H9 (cell line): ENCODE results near the gene MAML3. TPM values are rescaled to one million over a fixed set of nuclear protein-coding genes. Genes with fewer than 3 reads are reported as not detected.

Experiments
- DNase-seq: peaks from one replicate; pipeline ENCODE4 v3.0.0-alpha.2; 2017
- H2AFZ ChIP-seq: one replicate; pipeline ENCODE4 v1.6.1; 2013; ENCODE audit warnings: mild to moderate bottlenecking, low read length, control low read depth, moderate library complexity
- H2AK5ac ChIP-seq: 2 replicates; pipeline ENCODE4 v1.6.1; 2013; ENCODE audit warnings: low read length, control low read depth, mixed read lengths; ENCODE audit not compliant: insufficient read length
- H2BK120ac ChIP-seq: one replicate; pipeline ENCODE4 v1.6.1; 2013; ENCODE audit warnings: low read depth, mild to moderate bottlenecking, low read length, control low read depth, inconsistent platforms; ENCODE audit not compliant: poor library complexity, severe bottlenecking
- H2BK12ac ChIP-seq: 2 replicates; pipeline ENCODE4 v1.6.1; 2013; ENCODE audit warnings: low read length, control low read depth, mixed read lengths, low read depth; ENCODE audit not compliant: insufficient read length
- H2BK15ac ChIP-seq: 2 replicates; pipeline ENCODE4 v1.6.1; 2013; ENCODE audit warnings: low read depth, low read length, control low read depth
- H2BK20ac ChIP-seq: one replicate; pipeline ENCODE4 v1.6.1; 2013; ENCODE audit warnings: low read depth, mild to moderate bottlenecking, low read length, control low read depth, inconsistent platforms; ENCODE audit not compliant: poor library complexity, severe bottlenecking
- H2BK5ac ChIP-seq: 2 replicates; pipeline ENCODE4 v1.6.1; 2013; ENCODE audit warnings: low read length, control low read depth, mixed read lengths; ENCODE audit not compliant: insufficient read length
- H3K14ac ChIP-seq: 2 replicates; pipeline ENCODE4 v1.6.1; 2013; ENCODE audit warnings: low read length, control low read depth; ENCODE audit not compliant: insufficient read depth
- H3K18ac ChIP-seq: 2 replicates; pipeline ENCODE4 v1.6.1; 2013; ENCODE audit warnings: low read depth, mild to moderate bottlenecking, mixed read lengths, low read length, control low read depth; ENCODE audit not compliant: insufficient read length
- H3K23ac ChIP-seq: 2 replicates; pipeline ENCODE4 v1.6.1; 2013; ENCODE audit warnings: low read length, control low read depth, mixed read lengths, low read depth; ENCODE audit not compliant: insufficient read length
- H3K23me2 ChIP-seq: 2 replicates; pipeline ENCODE4 v1.6.1; 2013; ENCODE audit warnings: low read depth, mild to moderate bottlenecking, mixed read lengths, low read length, control low read depth; ENCODE audit not compliant: insufficient read length, poor library complexity, severe bottlenecking
- H3K27ac ChIP-seq: 2 replicates; pipeline ENCODE4 v1.5.1; 2013; ENCODE audit warnings: low read length, control low read depth, mixed read lengths, low read depth; ENCODE audit not compliant: insufficient read length
- H3K27me3 ChIP-seq: 2 replicates; pipeline ENCODE4 v1.6.1; 2013; ENCODE audit warnings: low read length, control low read depth, inconsistent platforms; ENCODE audit not compliant: insufficient read depth
- H3K4ac ChIP-seq: 2 replicates; pipeline ENCODE4 v1.6.1; 2013; ENCODE audit warnings: low read depth, mild to moderate bottlenecking, control low read depth, inconsistent platforms, low read length, moderate library complexity
- H3K4me1 ChIP-seq: 2 replicates; pipeline ENCODE4 v1.6.1; 2013; ENCODE audit warnings: low read length, control low read depth, inconsistent platforms; ENCODE audit not compliant: insufficient read depth
- H3K4me2 ChIP-seq: 2 replicates; pipeline ENCODE4 v1.6.1; 2013; ENCODE audit warnings: low read length, control low read depth, mixed read lengths; ENCODE audit not compliant: insufficient read length, insufficient read depth
- H3K56ac ChIP-seq: 2 replicates; pipeline ENCODE4 v1.6.1; 2013; ENCODE audit warnings: low read depth, mild to moderate bottlenecking, mixed read lengths, low read length, control low read depth; ENCODE audit not compliant: insufficient read length
- H3K79me1 ChIP-seq: 2 replicates; pipeline ENCODE4 v1.6.1; 2013; ENCODE audit warnings: low read depth, mild to moderate bottlenecking, moderate library complexity, low read length, control low read depth, inconsistent platforms; ENCODE audit not compliant: insufficient read depth, poor library complexity, severe bottlenecking
- H3K79me2 ChIP-seq: 2 replicates; pipeline ENCODE4 v1.6.1; 2013; ENCODE audit warnings: low read length, control low read depth, inconsistent platforms; ENCODE audit not compliant: insufficient read depth
- H3K9ac ChIP-seq: 2 replicates; pipeline ENCODE4 v1.6.1; 2013; ENCODE audit warnings: low read length, control low read depth, mixed read lengths; ENCODE audit not compliant: insufficient read length; ENCODE audit errors: extremely low read depth
- H3K9me3 ChIP-seq: one replicate; pipeline ENCODE4 v1.6.1; 2013; ENCODE audit warnings: low read depth, low read length, inconsistent platforms; ENCODE audit not compliant: control insufficient read depth
- H3T11ph ChIP-seq: one replicate; pipeline ENCODE4 v1.6.1; 2013; ENCODE audit warnings: mild to moderate bottlenecking, low read length, control low read depth, inconsistent platforms
- H4K20me1 ChIP-seq: one replicate; pipeline ENCODE4 v1.6.1; 2013; ENCODE audit not compliant: control insufficient read depth, insufficient read length, insufficient read depth
- H4K5ac ChIP-seq: 2 replicates; pipeline ENCODE4 v1.6.1; 2013; ENCODE audit warnings: low read depth, mild to moderate bottlenecking, mixed read lengths, low read length, control low read depth; ENCODE audit not compliant: insufficient read length
- H4K8ac ChIP-seq: replicated peaks from 2 replicates; pipeline ENCODE4 v1.6.1; 2013; ENCODE audit warnings: low read length, control low read depth, mixed read lengths, low read depth; ENCODE audit not compliant: insufficient read length
- H4K91ac ChIP-seq: 2 replicates; pipeline ENCODE4 v1.6.1; 2013; ENCODE audit warnings: low read depth, mild to moderate bottlenecking, moderate library complexity, mixed read lengths, low read length, control low read depth; ENCODE audit not compliant: insufficient read length
- H3K27ac Mint-ChIP-seq, 3 experiments: 2 replicates in 2 of 3; 3 replicates in 1 of 3; pipeline ENCODE4 v1.8.0; 2020 to 2021; ENCODE audit warnings: mixed read lengths in 3 of 3, mild to moderate bottlenecking in 1 of 3, moderate library complexity in 1 of 3
- H3K27me3 Mint-ChIP-seq: 2 replicates; pipeline ENCODE4 v1.8.0; 2021; ENCODE audit warnings: low read depth, mild to moderate bottlenecking, moderate library complexity, mixed read lengths
- H3K36me3 Mint-ChIP-seq, 3 experiments: 2 replicates in 2 of 3; 3 replicates in 1 of 3; pipeline ENCODE4 v1.8.0; 2020 to 2021; ENCODE audit warnings: low read depth in 3 of 3, mixed read lengths in 3 of 3; ENCODE audit not compliant: insufficient read depth in 1 of 3
- H3K4me1 Mint-ChIP-seq, 2 experiments: 2 replicates each; pipeline ENCODE4 v1.8.0; 2020; ENCODE audit warnings: mixed read lengths in 2 of 2
- H3K4me3 Mint-ChIP-seq, 2 experiments: 2 replicates in 1 of 2; 3 replicates in 1 of 2; pipeline ENCODE4 v1.8.0; 2020 to 2021; ENCODE audit warnings: mild to moderate bottlenecking in 2 of 2, mixed read lengths in 2 of 2, moderate library complexity in 1 of 2
- H3K9me3 Mint-ChIP-seq, 2 experiments: 2 replicates in 1 of 2; 3 replicates in 1 of 2; pipeline ENCODE4 v1.8.0; 2020; ENCODE audit warnings: mild to moderate bottlenecking in 2 of 2, mixed read lengths in 2 of 2, moderate library complexity in 1 of 2
- WGBS: extraction: QIAGEN DNeasy Blood & Tissue Kit; methylation state at CpG from one replicate; pipeline ENCODE4 v1.1.7; 2013; ENCODE audit warnings: missing lambda C conversion rate, low lambda C conversion rate, mixed read lengths; ENCODE audit not compliant: insufficient read length; ENCODE audit errors: extremely low coverage; 5-methylcytosine and 5-hydroxymethylcytosine counted together
- total RNA-seq: library from RNA; stranded (reverse); gene quantifications from 2 replicates; pipeline ENCODE4 v1.2.1, GENCODE V29; 2021
- TF ChIP-seq, protein P1 (sequence below): fragments of 200-600 bp; sonication (generic); conservative IDR thresholded peaks from 3 replicates; pipeline ENCODE4 v1.8.0; 2021; ENCODE audit warnings: antibody characterized with exemption, mild to moderate bottlenecking

Gene MAML3
- total RNA-seq, 1 experiment from 2014 or later = 3.9 TPM

- no peak overlapping the region for H3K4ac ChIP-seq
- H4K5ac ChIP-seq = no peak overlapping the region
- no peak overlapping the region for H3K56ac ChIP-seq
- no peak overlapping the region for H2BK5ac ChIP-seq
- no peak overlapping the region for H3K4me3 Mint-ChIP-seq
- no peaks in the 10 kb centered on the region for H3K23me2 ChIP-seq
- H3K23ac ChIP-seq = no peak overlapping the region
- no peaks in the 10 kb centered on the region for H3K9me3 Mint-ChIP-seq
- H3K4me1 Mint-ChIP-seq = peaks cover 39 to 48% of the 10 kb centered on the region in 2 experiments
- no peak for DNase-seq
- no peak overlapping the region for H2BK120ac ChIP-seq
- H2AK5ac ChIP-seq = no peak overlapping the region
- H3K14ac ChIP-seq = no peak overlapping the region
- WGBS = no CpG with 5 or more reads among the region's 3 CpGs
- no peaks in the 10 kb centered on the region for H3K36me3 Mint-ChIP-seq
- no peak overlapping the region for H2AFZ ChIP-seq
- no peaks in the 10 kb centered on the region for H4K20me1 ChIP-seq
- no peak overlapping the region for H3T11ph ChIP-seq
- H3K18ac ChIP-seq = no peak overlapping the region
- no peak overlapping the region for H2BK12ac ChIP-seq
- no peak overlapping the region for H4K91ac ChIP-seq
- peaks cover 7% of the 10 kb centered on the region; the same call in 1 of the 2 replicates for H3K4me1 ChIP-seq
- TF ChIP-seq, protein P1, sequence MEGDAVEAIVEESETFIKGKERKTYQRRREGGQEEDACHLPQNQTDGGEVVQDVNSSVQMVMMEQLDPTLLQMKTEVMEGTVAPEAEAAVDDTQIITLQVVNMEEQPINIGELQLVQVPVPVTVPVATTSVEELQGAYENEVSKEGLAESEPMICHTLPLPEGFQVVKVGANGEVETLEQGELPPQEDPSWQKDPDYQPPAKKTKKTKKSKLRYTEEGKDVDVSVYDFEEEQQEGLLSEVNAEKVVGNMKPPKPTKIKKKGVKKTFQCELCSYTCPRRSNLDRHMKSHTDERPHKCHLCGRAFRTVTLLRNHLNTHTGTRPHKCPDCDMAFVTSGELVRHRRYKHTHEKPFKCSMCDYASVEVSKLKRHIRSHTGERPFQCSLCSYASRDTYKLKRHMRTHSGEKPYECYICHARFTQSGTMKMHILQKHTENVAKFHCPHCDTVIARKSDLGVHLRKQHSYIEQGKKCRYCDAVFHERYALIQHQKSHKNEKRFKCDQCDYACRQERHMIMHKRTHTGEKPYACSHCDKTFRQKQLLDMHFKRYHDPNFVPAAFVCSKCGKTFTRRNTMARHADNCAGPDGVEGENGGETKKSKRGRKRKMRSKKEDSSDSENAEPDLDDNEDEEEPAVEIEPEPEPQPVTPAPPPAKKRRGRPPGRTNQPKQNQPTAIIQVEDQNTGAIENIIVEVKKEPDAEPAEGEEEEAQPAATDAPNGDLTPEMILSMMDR = no peak
- no peak overlapping the region for H3K4me2 ChIP-seq
- no peaks in the 10 kb centered on the region for H3K79me2 ChIP-seq
- no peak overlapping the region for H2BK15ac ChIP-seq
- H3K9me3 ChIP-seq = no peaks in the 10 kb centered on the region
- no peak overlapping the region for H3K27ac ChIP-seq
- no peak overlapping the region for H4K8ac ChIP-seq
- no peak overlapping the region for H3K27ac Mint-ChIP-seq
- H3K27me3 Mint-ChIP-seq = no peaks in the 10 kb centered on the region
- H2BK20ac ChIP-seq = no peak overlapping the region
- H3K9ac ChIP-seq = no peak overlapping the region
- no peaks in the 10 kb centered on the region for H3K27me3 ChIP-seq
- H3K79me1 ChIP-seq = no peaks in the 10 kb centered on the region
These were observed 308.4 kb downstream of the MAML3 start for GRCh38 chr4:139845453-139846093.
